Measurements from ENCODE around the gene ZFP30. TPM values are rescaled to one million over a fixed set of nuclear protein-coding genes. Genes with fewer than 3 reads are reported as not detected.
A peak's percentile ranks its signal among the peaks of the same experiment; 100 is the strongest.

Gene ZFP30
- total and polyA plus RNA-seq, 2 experiments from 2014 or later, result 2.1 to 6.3 TPM

GRCh38 chr19:37593996-37594303, 61.3 kb downstream of the ZFP30 start (continued):
- TF ChIP-seq ZNF462 (CRISPR knock-in tag; IDR thresholded peaks at IDR 0.05), result no peak
- TF ChIP-seq POLR2AphosphoS5 (IDR thresholded peaks at IDR 0.05; ENCODE audit: low read depth), result no peak

- Histone ChIP-seq H4K20me1 (replicated peaks; ENCODE audit: insufficient read depth) (no peaks in the 10 kb centered on the region), H3K79me2 (replicated peaks; ENCODE audit: insufficient read depth) (peaks cover 2% of the 10 kb centered on the region), H3F3A (replicated peaks; ENCODE audit: low read depth) (no peaks in the 10 kb centered on the region), H3K36me3 (ENCODE audit: insufficient read depth) (peaks cover 3% of the 10 kb centered on the region; the same call in 1 of the 2 replicates), H3K9me2 (ENCODE audit: insufficient read depth) (peaks cover 10% of the 10 kb centered on the region; the same call in 1 of the 2 replicates), H3K27ac (ENCODE audit: low read depth) (no peak overlapping the region), H3K27me3 (ENCODE audit: insufficient read depth) (no peaks in the 10 kb centered on the region), H3K4me2 (no peak overlapping the region), H2AFZ (no peak overlapping the region), H3K4me1 (ENCODE audit: insufficient read depth) (no peaks in the 10 kb centered on the region), H3K4me3 (no peak overlapping the region)
- TF ChIP-seq CTCF (conservative IDR thresholded peaks at IDR 0.05; ENCODE audit: low read depth in 2 of 2), result peak; percentile 55 to 63
- TF ChIP-seq ZNF114 (CRISPR knock-in tag; IDR thresholded peaks at IDR 0.05), result no peak
- H3K4me3 Mint-ChIP-seq, result no peak overlapping the region
- H3K9me3 Mint-ChIP-seq, result peaks cover 62% of the 10 kb centered on the region
- no peak overlapping the region for H3K27ac Mint-ChIP-seq
- peak; percentile 67 for ATAC-seq
- H3K36me3 Mint-ChIP-seq (ENCODE audit: low read depth), result peaks cover 38% of the 10 kb centered on the region
- H3K27me3 Mint-ChIP-seq (ENCODE audit: insufficient read depth, low read depth, poor library complexity), result no peaks in the 10 kb centered on the region
- no peaks in the 10 kb centered on the region for H3K4me1 Mint-ChIP-seq
- DNase-seq (ENCODE audit: low spot score), result peak; percentile 66
Observed at GRCh38 chr19:37583340-37583739, 71.9 kb downstream of the ZFP30 start.
